SK-N-SH treated with all-trans-retinoic acid at 6 μM for 48 hours (cell line): ENCODE results near the gene CDC42BPB.

ENCODE experiments used
- ATAC-seq: fragments of 200-7000 bp; cut with Tn5 transposase; 3 replicates; pipeline ENCODE4 v1.9.1; 2020; ENCODE audit warnings: mild to moderate bottlenecking, moderate library complexity
- ARNTL ChIP-seq: fragments of 450-650 bp; formaldehyde crosslinking; IDR thresholded peaks from 2 replicates; pipeline ENCODE4 v1.5.0; 2020; ENCODE audit warnings: low read depth, mild to moderate bottlenecking, moderate library complexity, borderline replicate concordance
- BACH2 ChIP-seq: fragments of 250-450 bp; sonication (Bioruptor Pico); IDR thresholded peaks from 2 replicates; pipeline ENCODE4 v1.9.0; 2021; ENCODE audit warnings: mild to moderate bottlenecking, borderline replicate concordance
- CREB5 ChIP-seq: fragments of 250-450 bp; sonication (Bioruptor Pico); IDR thresholded peaks from 2 replicates; pipeline ENCODE4 v1.5.1; 2020; ENCODE audit warnings: low read depth, mild to moderate bottlenecking, moderate library complexity
- CSDC2 ChIP-seq: fragments of 250-450 bp; sonication (Bioruptor Pico); IDR thresholded peaks from 2 replicates; pipeline ENCODE4 v1.5.0; 2020; ENCODE audit warnings: mild to moderate bottlenecking, moderate library complexity
- CSRNP3 ChIP-seq: fragments of 250-450 bp; sonication (Bioruptor Pico); IDR thresholded peaks from 2 replicates; pipeline ENCODE4 v1.5.1; 2021; ENCODE audit warnings: mild to moderate bottlenecking, moderate library complexity
- ESRRG ChIP-seq: fragments of 250-450 bp; sonication (Bioruptor Pico); IDR thresholded peaks from 2 replicates; pipeline ENCODE4 v1.6.1; 2021; ENCODE audit warnings: mild to moderate bottlenecking
- GLIS3 ChIP-seq: fragments of 250-450 bp; sonication (Bioruptor Pico); IDR thresholded peaks from 2 replicates; pipeline ENCODE4 v1.5.0; 2020; ENCODE audit warnings: mild to moderate bottlenecking, moderate library complexity
- ISL1 ChIP-seq: fragments of 250-450 bp; sonication (Bioruptor Pico); IDR thresholded peaks from 2 replicates; pipeline ENCODE4 v2.1.2; 2022; ENCODE audit warnings: mild to moderate bottlenecking, moderate library complexity
- OSR1 ChIP-seq: fragments of 250-450 bp; sonication (Bioruptor Pico); IDR thresholded peaks from 2 replicates; pipeline ENCODE4 v1.8.0; 2022; ENCODE audit warnings: moderate library complexity, mild to moderate bottlenecking, inconsistent platforms
- PATZ1 ChIP-seq: fragments of 250-450 bp; sonication (Bioruptor Pico); IDR thresholded peaks from 2 replicates; pipeline ENCODE4 v1.8.0; 2020; ENCODE audit warnings: mild to moderate bottlenecking, moderate library complexity, borderline replicate concordance
- PPARA ChIP-seq: fragments of 250-450 bp; sonication (Bioruptor Pico); IDR thresholded peaks from 2 replicates; pipeline ENCODE4 v1.5.0; 2020; ENCODE audit warnings: mild to moderate bottlenecking, borderline replicate concordance
- RARB ChIP-seq: fragments of 250-450 bp; sonication (Bioruptor Pico); IDR thresholded peaks from 2 replicates; pipeline ENCODE4 v1.8.0; 2021; ENCODE audit warnings: mild to moderate bottlenecking, moderate library complexity
- SNAI2 ChIP-seq: fragments of 250-450 bp; sonication (Bioruptor Pico); IDR thresholded peaks from 2 replicates; pipeline ENCODE4 v1.5.0; 2020; ENCODE audit warnings: mild to moderate bottlenecking, moderate library complexity
- TCF4 ChIP-seq: fragments of 250-450 bp; sonication (Bioruptor Pico); IDR thresholded peaks from 2 replicates; pipeline ENCODE4 v1.8.0; 2021; ENCODE audit warnings: mild to moderate bottlenecking, moderate library complexity, borderline replicate concordance
- TOX ChIP-seq: fragments of 250-450 bp; sonication (Bioruptor Pico); IDR thresholded peaks from 2 replicates; pipeline ENCODE4 v1.8.0; 2021; ENCODE audit warnings: mild to moderate bottlenecking, moderate library complexity, borderline replicate concordance
- TSHZ2 ChIP-seq: fragments of 250-450 bp; sonication (Bioruptor Pico); IDR thresholded peaks from 2 replicates; pipeline ENCODE4 v1.5.0; 2020; ENCODE audit warnings: mild to moderate bottlenecking, moderate library complexity
- ZC3H10 ChIP-seq: fragments of 250-450 bp; sonication (Bioruptor Pico); IDR thresholded peaks from 2 replicates; pipeline ENCODE4 v1.5.1; 2021; ENCODE audit warnings: mild to moderate bottlenecking, moderate library complexity
- ZFP3 ChIP-seq: fragments of 250-450 bp; sonication (Bioruptor Pico); IDR thresholded peaks from 2 replicates; pipeline ENCODE4 v1.5.0; 2020; ENCODE audit warnings: mild to moderate bottlenecking, moderate library complexity
- ZNF565 ChIP-seq: fragments of 450-650 bp; formaldehyde crosslinking; conservative IDR thresholded peaks from 2 replicates; pipeline ENCODE4 v1.5.0; 2020; ENCODE audit warnings: low read depth, mild to moderate bottlenecking, moderate library complexity
- ZNF70 ChIP-seq: fragments of 450-650 bp; formaldehyde crosslinking; IDR thresholded peaks from 2 replicates; pipeline ENCODE4 v1.5.0; 2020; ENCODE audit warnings: mild to moderate bottlenecking, moderate library complexity

Gene CDC42BPB

GRCh38 chr14:103073876-103074728, 16.8 kb upstream of the CDC42BPB start:
- TF ChIP-seq ZFP3: no peak
- no peak for TF ChIP-seq RARB (CRISPR knock-in tag)
- TF ChIP-seq PATZ1 (CRISPR knock-in tag): no peak
- TF ChIP-seq CSRNP3 (CRISPR knock-in tag): no peak
- TF ChIP-seq TCF4: no peak
- no peak for TF ChIP-seq TSHZ2
- TF ChIP-seq ARNTL: no peak
- no peak for TF ChIP-seq TOX (CRISPR knock-in tag)
- no peak for TF ChIP-seq ZNF70
- TF ChIP-seq ESRRG (CRISPR knock-in tag): no peak
- TF ChIP-seq ZC3H10 (CRISPR knock-in tag): no peak
- no peak for TF ChIP-seq ISL1 (CRISPR knock-in tag)
- TF ChIP-seq CSDC2: no peak
- no peak for TF ChIP-seq SNAI2
- TF ChIP-seq ZNF565 (CRISPR knock-in tag): no peak
- TF ChIP-seq PPARA (CRISPR knock-in tag): no peak
- no peak for ATAC-seq

GRCh38 chr14:103073367-103073875, 16.1 kb upstream of the CDC42BPB start:
- no peak for ATAC-seq
- TF ChIP-seq TOX (CRISPR knock-in tag) (no peak), ESRRG (CRISPR knock-in tag) (no peak), SNAI2 (no peak)

GRCh38 chr14:103072595-103073366, 15.4 kb upstream of the CDC42BPB start:
- ATAC-seq: no peak
- TF ChIP-seq TOX (CRISPR knock-in tag) (no peak), TSHZ2 (no peak), GLIS3 (CRISPR knock-in tag) (no peak), OSR1 (CRISPR knock-in tag) (no peak), ZFP3 (no peak), ZNF565 (CRISPR knock-in tag) (no peak), ESRRG (CRISPR knock-in tag) (no peak), RARB (CRISPR knock-in tag) (no peak), PATZ1 (CRISPR knock-in tag) (no peak), SNAI2 (no peak), CREB5 (CRISPR knock-in tag) (no peak), ZNF70 (no peak), PPARA (CRISPR knock-in tag) (no peak), BACH2 (CRISPR knock-in tag) (no peak)
